ENCODE results near the gene CRIP1.

DNA sequence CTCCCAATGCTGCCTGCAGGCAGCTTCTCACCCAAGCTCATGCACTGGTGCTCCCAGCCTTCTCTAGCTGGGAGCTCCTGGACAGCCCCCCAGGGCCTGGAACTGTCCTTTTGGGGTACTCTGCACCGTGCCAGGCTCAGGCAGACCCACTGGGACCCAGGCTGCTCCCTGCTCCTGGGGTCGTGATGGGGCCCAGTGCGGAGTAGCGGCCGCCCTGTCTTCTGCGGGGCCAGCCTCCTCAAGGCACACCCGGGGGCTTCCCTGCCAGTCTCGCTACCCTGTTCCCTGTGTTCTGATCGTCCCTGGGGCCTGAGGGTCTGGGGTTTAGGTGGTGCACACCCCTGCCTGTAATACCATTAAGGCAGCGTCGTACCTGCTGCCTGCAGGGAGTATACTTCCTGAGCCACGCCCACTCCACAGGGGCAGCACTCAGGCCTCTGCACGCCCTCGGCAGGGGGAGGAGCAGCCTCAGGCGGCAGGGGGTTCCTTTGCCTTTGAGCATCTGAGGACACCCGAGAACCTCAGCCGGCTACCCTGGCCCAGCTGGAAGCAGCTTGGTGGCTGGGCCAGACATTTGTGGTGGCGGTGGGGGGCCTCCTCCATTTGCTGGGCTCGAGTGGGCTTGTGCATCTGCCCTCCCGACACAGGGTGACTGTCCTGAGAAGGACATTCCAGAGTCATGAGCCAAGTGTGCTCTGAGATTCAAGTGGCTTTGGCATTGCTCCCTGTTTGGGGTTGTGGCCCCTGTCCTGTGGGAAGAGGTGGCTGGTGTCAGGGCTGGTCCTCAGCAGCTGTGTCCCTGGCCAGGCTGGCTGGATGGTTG is 21.3 kb upstream of the CRIP1 start:
- no peak for TF ChIP-seq CTCF (IDR thresholded peaks at IDR 0.05)
- no peak for TF ChIP-seq POLR2A (IDR thresholded peaks at IDR 0.05)
- no peak for TF ChIP-seq POLR2AphosphoS5 (IDR thresholded peaks at IDR 0.05)

All from breast epithelium (tissue), 3 donors.